Naive thymus-derived CD4-positive, alpha-beta T cell (primary cell): ENCODE results near the gene SERPIND1. TPM values are rescaled to one million over a fixed set of nuclear protein-coding genes. Genes with fewer than 3 reads are reported as not detected.

Source experiments
- ATAC-seq: fragments of 150-1000 bp; cut with Tn5 transposase; 2 replicates; pipeline ENCODE4 v1.10.0; 2021; ENCODE audit warnings: mild to moderate bottlenecking, moderate library complexity
- CTCF ChIA-PET: fragments of 350-600 bp; sonication (Branson Sonifier 250); formaldehyde crosslinking; loops from one replicate; lab custom pipeline; 2021; ENCODE audit warnings: antibody characterized with exemption; lab: Charles Lee
- POLR2A ChIA-PET: fragments of 350-600 bp; sonication (Branson Sonifier 250); formaldehyde crosslinking; loops from one replicate; lab custom pipeline; 2021; ENCODE audit warnings: antibody characterized with exemption, inconsistent platforms; lab: Charles Lee
- DNase-seq, 9 donors: peaks; one replicate each; pipeline versions ENCODE4 v3.0.0 to v3.0.0-alpha.2; 2020 to 2022; ENCODE audit warnings: mixed read lengths in 1 of 9
- H3K27ac ChIP-seq: one replicate; pipeline ENCODE4 v1.7.0; 2013; ENCODE audit warnings: mild to moderate bottlenecking, low read depth, low read length, moderate library complexity
- H3K27me3 ChIP-seq, 2 donors: one replicate each; pipeline ENCODE4 v1.7.0; 2013; ENCODE audit warnings: low read length in 2 of 2, mild to moderate bottlenecking in 2 of 2, moderate library complexity in 2 of 2; ENCODE audit not compliant: control insufficient read depth in 2 of 2, insufficient read depth in 2 of 2
- H3K36me3 ChIP-seq, 3 experiments: 1 replicate in 2 of 3; 2 replicates in 1 of 3; pipeline ENCODE4 v1.7.0; 2013; ENCODE audit warnings: low read length in 3 of 3, mild to moderate bottlenecking in 3 of 3, moderate library complexity in 1 of 3; ENCODE audit not compliant: insufficient read depth in 3 of 3, control insufficient read depth in 2 of 3
- H3K4me1 ChIP-seq, 2 donors: one replicate each; pipeline ENCODE4 v1.7.0; 2013; ENCODE audit warnings: low read length in 2 of 2, mild to moderate bottlenecking in 2 of 2, moderate library complexity in 1 of 2; ENCODE audit not compliant: control insufficient read depth in 2 of 2, insufficient read depth in 2 of 2
- H3K4me3 ChIP-seq: 2 replicates; pipeline ENCODE4 v1.7.0; 2013; ENCODE audit warnings: mild to moderate bottlenecking, low read length
- H3K9me3 ChIP-seq, 3 experiments: 1 replicate in 2 of 3; 2 replicates in 1 of 3; pipeline ENCODE4 v1.7.0; 2013; ENCODE audit warnings: low read length in 3 of 3; ENCODE audit not compliant: control insufficient read depth in 2 of 3
- H3K27ac Mint-ChIP-seq, 9 donors: one replicate each; pipeline ENCODE4 v1.8.0; 2020 to 2022; ENCODE audit warnings: mixed read lengths in 9 of 9, mild to moderate bottlenecking in 8 of 9, moderate library complexity in 5 of 9, inconsistent platforms in 2 of 9
- H3K27me3 Mint-ChIP-seq, 5 donors: one replicate each; pipeline ENCODE4 v1.8.0; 2021 to 2022; ENCODE audit warnings: mixed read lengths in 5 of 5, mild to moderate bottlenecking in 1 of 5
- H3K36me3 Mint-ChIP-seq, 5 donors: one replicate each; pipeline ENCODE4 v1.8.0; 2020 to 2022; ENCODE audit warnings: mixed read lengths in 5 of 5, mild to moderate bottlenecking in 3 of 5, inconsistent platforms in 1 of 5
- H3K4me1 Mint-ChIP-seq, 7 donors: one replicate each; pipeline ENCODE4 v1.8.0; 2020 to 2022; ENCODE audit warnings: mixed read lengths in 7 of 7, mild to moderate bottlenecking in 3 of 7, inconsistent platforms in 1 of 7
- H3K4me3 Mint-ChIP-seq, 10 donors: one replicate each; pipeline ENCODE4 v1.8.0; 2020 to 2022; ENCODE audit warnings: mild to moderate bottlenecking in 10 of 10, mixed read lengths in 10 of 10, moderate library complexity in 6 of 10, inconsistent platforms in 2 of 10
- H3K9me3 Mint-ChIP-seq, 11 donors: one replicate each; pipeline ENCODE4 v1.8.0; 2020 to 2022; ENCODE audit warnings: mixed read lengths in 11 of 11, mild to moderate bottlenecking in 4 of 11, inconsistent platforms in 1 of 11, moderate library complexity in 1 of 11
- intact Hi-C, 2 donors: fragments of 100-400 bp; cut with micrococcal nuclease; formaldehyde crosslinking; loops; one replicate each; pipeline ENCODE4 v1.15.1; 2023
- polyA plus RNA-seq, 2 donors: library from polyadenylated mRNA; unstranded; fragments of 300-500 nt; fragmentation: Illumina TruSeq; gene quantifications; one replicate each; pipeline ENCODE4 v1.2.3, GENCODE V29; 2021
- total RNA-seq, 6 experiments: library from RNA in 5 of 6; stranded (reverse) in 5 of 6; gene quantifications; 1 replicate in 5 of 6; 2 replicates in 1 of 6; pipeline ENCODE4 v1.2.3 and lab custom pipeline; 2021 to 2026

Gene SERPIND1
- total and polyA plus RNA-seq, 7 experiments from 2014 or later = 0.09 to 0.10 TPM; not detected in 5

DNA sequence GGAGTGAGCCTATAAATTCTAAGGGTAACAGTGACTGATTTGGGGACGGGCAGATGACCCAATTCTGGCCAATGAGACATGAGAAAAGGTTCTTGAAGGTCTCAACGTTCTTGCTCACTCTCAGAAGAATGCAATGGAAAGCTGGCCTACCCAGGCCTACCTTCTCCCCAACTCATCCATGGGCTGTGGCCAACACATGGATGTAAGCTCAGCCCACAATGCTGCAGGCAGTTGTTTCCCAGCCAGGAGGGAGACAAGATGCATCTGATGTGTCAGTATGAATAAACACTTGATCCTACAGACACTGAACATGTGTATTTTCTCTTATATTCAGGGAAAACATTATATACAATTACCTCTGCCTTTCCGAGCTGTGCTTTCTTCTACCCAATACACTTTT is 60.3 kb downstream of the SERPIND1 start:
- peaks cover 9 to 25% (median 19%) of the 10 kb centered on the region in 7 donors for H3K4me1 Mint-ChIP-seq
- H3K36me3 ChIP-seq = peaks cover 0 to 49% (median 18%) of the 10 kb centered on the region in 3 experiments
- H3K4me3 Mint-ChIP-seq = no peak overlapping the region
- H3K4me3 ChIP-seq = no peak overlapping the region
- no peaks in the 10 kb centered on the region for H3K27me3 ChIP-seq
- DNase-seq = no peak
- intact Hi-C loops = no loop called here
- no peak overlapping the region for H3K27ac Mint-ChIP-seq
- ATAC-seq = no peak
- ChIA-PET CTCF (no interaction called here), POLR2A (no interaction called here)
- no peaks in the 10 kb centered on the region for H3K9me3 ChIP-seq
- peaks cover 0 to 5% of the 10 kb centered on the region in 2 donors for H3K4me1 ChIP-seq
- peaks cover 6 to 44% (median 26%) of the 10 kb centered on the region in 5 donors for H3K36me3 Mint-ChIP-seq
- H3K27ac ChIP-seq = no peak overlapping the region
- H3K27me3 Mint-ChIP-seq = no peaks in the 10 kb centered on the region
- H3K9me3 Mint-ChIP-seq = no peaks in the 10 kb centered on the region

DNA sequence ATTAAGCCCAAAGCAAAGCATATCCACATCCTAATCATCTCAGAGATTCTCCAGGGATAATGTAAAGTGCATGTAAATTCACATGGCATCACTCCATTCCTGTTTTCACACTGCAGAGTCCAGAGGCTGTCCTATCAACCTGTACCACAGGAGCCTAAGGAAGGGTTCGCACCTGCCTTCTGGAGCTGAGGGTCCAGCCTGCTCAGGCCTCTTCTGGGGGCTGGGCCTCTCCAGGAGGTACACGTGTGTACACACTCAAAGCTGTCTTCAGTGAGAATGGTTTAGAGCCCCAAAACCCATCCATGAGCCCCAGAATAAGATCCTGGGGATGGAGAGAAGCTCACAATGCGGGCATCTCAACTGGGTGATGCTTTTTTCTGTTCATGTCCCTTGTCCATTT is 60.8 kb downstream of the SERPIND1 start:
- CTCF ChIA-PET = no interaction called here
- Mint-ChIP-seq H3K27ac (peak overlapping the region in 1 of 9 donors; percentile 27), H3K4me3 (no peak overlapping the region), H3K36me3 (peaks cover 6 to 39% (median 25%) of the 10 kb centered on the region in 5 donors), H3K4me1 (peaks cover 5 to 28% (median 22%) of the 10 kb centered on the region in 7 donors), H3K27me3 (no peaks in the 10 kb centered on the region), H3K9me3 (no peaks in the 10 kb centered on the region)
- Histone ChIP-seq H3K9me3 (no peaks in the 10 kb centered on the region), H3K4me1 (peaks cover 0 to 5% of the 10 kb centered on the region in 2 donors), H3K4me3 (no peak overlapping the region), H3K27me3 (no peaks in the 10 kb centered on the region), H3K27ac (no peak overlapping the region), H3K36me3 (peaks cover 0 to 49% (median 18%) of the 10 kb centered on the region in 3 experiments)
- intact Hi-C loops = no loop called here
- POLR2A ChIA-PET = no interaction called here
- no peak for ATAC-seq
- no peak for DNase-seq

Other genes starting within 250 kb of the SERPIND1 start
- 100 to 1,000 TPM; 120 to 181 (median 168) TPM for gene PI4KA, start 84.7 kb downstream of the SERPIND1 start, total RNA-seq
- gene PI4KA, start 84.7 kb downstream of the SERPIND1 start, polyA plus RNA-seq = 10 to 100 TPM; 40.1 to 91.7 TPM
- gene SNAP29, start 84.9 kb downstream of the SERPIND1 start, total RNA-seq = 10 to 100 TPM; 15.2 to 32.8 (median 25.4) TPM
- 10 to 100 TPM; 15.9 to 22.8 TPM for gene SNAP29, start 84.9 kb downstream of the SERPIND1 start, polyA plus RNA-seq
- 10 to 100 TPM; 38.9 to 82.7 (median 77.8) TPM for gene CRKL, start 143.3 kb downstream of the SERPIND1 start, total RNA-seq
- gene CRKL, start 143.3 kb downstream of the SERPIND1 start, polyA plus RNA-seq = 10 to 100 TPM; 44.7 to 65.8 TPM
- gene AIFM3, start 193.1 kb downstream of the SERPIND1 start, total RNA-seq = 1 to 10 TPM in 3 of 5 experiments, under 1 TPM in 2; 0.24 to 9.0 (median 1.2) TPM
- under 1 TPM; 0.17 to 0.32 TPM for gene AIFM3, start 193.1 kb downstream of the SERPIND1 start, polyA plus RNA-seq
- gene LZTR1, start 208.2 kb downstream of the SERPIND1 start, total RNA-seq = 100 to 1,000 TPM in 2 of 5 experiments, 10 to 100 TPM in 3; 61.8 to 104 (median 74.2) TPM
- gene LZTR1, start 208.2 kb downstream of the SERPIND1 start, polyA plus RNA-seq = 10 to 100 TPM; 11.4 to 15.6 TPM
- 10 to 100 TPM; 25.8 to 73.3 (median 64.7) TPM for gene THAP7, start 228.0 kb downstream of the SERPIND1 start, total RNA-seq
- gene THAP7, start 228.0 kb downstream of the SERPIND1 start, polyA plus RNA-seq = 10 to 100 TPM; 53.8 to 69.3 TPM
- 1 to 10 TPM in 2 of 5 experiments, under 1 TPM in 3; 0.46 to 1.7 (median 0.66) TPM for gene P2RX6, start 241.1 kb downstream of the SERPIND1 start, total RNA-seq
- under 1 TPM in 1 of 2 donors, not detected in 1; 0.15 TPM for gene P2RX6, start 241.1 kb downstream of the SERPIND1 start, polyA plus RNA-seq